ENCODE data around the gene RERE.
"Not testable (repeated sequence)": the region's sequence is repeated elsewhere in the genome, so short reads cannot be mapped to it uniquely, and the experiment has no call there.

Gene RERE

DNA sequence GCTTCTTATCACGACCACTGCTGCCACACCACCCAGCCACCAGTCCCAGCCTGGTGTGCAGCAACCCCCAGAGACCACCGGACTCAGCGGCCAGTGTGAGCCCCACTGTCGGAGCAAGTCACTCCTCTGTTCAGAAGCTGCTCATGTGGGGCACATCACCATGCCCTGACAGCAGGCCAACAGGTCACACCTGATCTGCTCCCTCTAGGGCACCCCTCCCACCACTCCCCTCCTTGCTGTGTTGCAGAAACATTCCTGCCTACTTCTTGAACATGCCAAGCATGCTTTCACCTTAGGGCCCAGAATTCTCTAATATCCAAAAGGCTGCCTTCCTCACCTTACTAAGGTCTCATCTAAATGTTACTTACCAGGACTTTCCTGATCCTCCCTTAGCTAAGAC lies 353.1 kb downstream of the RERE start:
- no peak for FAIRE-seq

DNA sequence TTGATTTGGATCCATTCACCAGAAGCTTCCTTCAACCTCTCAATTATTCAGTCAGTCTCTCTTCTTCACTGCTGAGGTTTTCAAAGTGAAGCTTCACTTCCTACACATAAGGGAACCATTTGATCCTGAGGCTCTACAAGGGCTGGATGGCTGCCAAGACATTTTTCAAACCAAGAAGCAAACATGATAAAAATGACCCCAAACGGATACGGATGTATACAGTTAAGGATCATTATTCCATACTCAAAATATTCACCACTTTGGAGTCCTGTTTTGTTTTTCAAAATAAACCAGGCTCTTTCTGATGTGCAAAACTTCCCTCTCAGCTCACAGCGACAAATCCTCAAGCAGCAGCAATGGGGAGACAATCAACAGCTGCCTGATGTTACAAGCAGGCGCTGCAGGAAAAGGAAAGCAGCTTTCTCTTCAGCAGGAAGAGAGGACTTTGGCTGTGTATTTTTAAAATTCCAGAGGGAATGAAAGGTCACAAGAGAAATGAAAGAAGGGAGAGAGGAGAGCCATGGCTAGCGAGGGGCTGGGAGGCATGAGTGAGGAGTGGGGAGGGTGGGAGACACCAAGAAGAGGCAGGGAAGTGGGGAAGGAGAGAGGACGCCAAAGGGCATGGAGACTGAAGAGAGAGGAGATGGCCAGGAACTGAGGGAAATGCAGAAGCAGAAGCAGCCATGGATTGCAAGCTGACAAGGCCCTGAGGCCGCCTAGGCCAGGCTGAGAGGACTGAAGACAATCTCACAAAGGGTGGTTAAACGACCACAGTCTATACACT lies 354.1 kb downstream of the RERE start:
- no peak for FAIRE-seq

DNA sequence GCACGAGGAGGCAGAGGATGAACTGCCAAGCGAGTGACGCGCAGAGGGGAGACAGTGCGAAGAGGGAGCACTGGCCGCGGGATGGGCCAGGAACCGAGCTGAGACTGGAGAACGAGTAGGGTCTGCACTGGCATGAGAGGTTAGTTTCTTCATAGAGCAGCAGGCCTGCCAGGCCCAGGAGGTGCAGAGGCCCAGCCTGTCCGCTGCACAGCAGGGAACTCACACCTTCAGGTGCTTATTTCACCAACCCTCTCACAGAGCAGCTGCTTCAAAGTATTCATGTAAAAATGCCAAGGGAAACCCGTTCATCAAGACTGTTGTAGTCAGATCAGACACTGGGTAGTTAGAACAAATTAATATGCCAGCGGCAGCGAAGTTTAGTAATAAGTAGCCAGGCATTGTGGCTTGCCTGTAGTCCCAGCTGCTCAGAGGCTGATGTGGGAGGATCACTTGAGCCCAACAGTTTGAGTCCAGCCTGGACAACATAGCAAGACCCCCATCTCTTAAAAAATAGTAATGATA lies 355.0 kb downstream of the RERE start:
- FAIRE-seq = no peak

DNA sequence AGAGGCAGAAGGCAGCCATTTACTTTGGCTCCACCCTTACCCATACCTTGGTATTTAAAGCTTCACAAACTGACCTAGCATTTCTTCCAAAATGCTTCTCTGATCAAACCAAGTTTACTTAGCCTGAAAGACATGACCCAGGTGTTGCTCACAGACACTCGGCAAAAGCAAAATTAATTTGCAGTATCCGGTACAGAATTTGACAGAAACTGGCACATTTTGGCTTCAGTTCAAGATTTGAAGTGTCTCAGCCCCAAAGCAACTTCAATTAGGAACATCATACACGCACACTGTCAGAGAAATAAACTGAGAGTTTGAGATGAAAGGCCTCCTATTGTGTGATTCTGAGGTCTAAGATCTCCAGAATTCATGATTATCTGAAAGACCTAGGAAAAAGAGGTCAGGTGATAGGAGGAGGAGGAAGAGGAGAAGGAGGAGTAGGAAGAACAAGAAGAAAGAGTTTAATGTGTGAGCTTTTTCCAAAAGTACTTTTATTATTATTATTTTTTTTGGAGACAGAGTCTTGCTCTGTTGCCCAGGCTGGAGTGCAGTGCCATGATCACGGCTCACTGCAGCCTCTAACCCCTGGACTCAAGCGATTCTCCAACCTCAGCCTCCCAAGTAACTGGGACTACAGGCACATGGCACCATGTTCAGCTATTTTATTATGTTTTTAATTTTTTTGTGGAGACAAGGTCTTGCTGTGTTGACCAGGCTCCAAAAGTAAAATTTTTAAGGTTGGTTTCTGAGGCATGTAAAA lies 355.9 kb downstream of the RERE start:
- FAIRE-seq = no peak

DNA sequence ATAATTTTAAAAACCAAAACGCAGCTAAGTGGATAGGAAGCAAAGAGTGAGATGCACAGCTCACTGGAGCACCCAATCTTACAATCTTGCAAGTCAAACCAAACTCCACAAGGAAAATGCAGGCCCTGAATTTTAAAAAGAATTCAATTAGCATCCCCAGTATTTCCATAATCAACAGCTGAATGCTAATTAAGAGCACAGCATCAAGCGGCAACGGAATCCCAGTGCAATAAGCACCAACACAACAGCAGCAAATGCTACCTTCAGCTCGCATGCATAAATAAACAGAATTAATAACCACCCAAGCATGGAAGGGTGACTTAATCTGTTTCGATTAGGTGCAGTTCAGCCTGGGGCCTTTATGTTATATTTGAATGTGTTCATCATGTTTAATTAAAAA lies 356.7 kb downstream of the RERE start:
- no peak for FAIRE-seq

DNA sequence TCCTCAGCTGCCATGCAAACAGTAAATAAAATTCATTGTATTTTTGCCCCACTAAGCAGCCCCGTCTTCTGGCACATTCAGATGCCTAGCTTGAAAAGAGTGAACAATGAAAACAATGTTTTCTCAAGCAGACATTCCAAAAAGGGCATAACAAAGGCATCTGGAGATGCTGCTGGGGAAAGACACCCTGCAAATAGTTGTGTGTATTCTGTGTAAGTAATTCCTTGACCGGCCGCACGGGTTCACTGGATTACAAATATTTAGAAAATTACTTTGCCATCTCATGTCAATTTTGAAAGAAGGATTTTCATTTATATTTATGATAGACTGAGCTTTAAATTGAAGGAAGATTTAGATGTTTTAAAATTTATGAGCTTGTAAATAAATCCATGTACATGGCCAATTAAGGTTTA lies 357.3 kb downstream of the RERE start:
- no peak for FAIRE-seq

DNA sequence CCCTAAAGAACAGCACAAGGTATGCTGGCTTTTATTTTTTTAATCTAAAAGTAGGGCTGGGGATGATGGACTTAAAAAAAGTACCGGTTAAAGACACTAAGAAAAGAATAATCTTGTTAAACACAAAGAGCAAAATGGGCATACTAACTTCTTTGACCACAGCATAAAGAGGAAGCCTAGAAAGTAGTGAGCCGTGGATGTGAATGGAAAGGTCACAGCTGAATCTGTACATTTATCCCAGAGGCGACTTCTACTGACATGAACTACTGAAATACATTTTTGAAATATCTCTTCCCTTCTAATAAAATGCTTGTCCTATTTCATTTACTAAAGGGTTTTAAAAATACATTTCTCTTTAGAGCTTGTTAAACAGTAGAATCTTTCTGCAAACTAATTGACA lies 358.8 kb downstream of the RERE start:
- FAIRE-seq = no peak

DNA sequence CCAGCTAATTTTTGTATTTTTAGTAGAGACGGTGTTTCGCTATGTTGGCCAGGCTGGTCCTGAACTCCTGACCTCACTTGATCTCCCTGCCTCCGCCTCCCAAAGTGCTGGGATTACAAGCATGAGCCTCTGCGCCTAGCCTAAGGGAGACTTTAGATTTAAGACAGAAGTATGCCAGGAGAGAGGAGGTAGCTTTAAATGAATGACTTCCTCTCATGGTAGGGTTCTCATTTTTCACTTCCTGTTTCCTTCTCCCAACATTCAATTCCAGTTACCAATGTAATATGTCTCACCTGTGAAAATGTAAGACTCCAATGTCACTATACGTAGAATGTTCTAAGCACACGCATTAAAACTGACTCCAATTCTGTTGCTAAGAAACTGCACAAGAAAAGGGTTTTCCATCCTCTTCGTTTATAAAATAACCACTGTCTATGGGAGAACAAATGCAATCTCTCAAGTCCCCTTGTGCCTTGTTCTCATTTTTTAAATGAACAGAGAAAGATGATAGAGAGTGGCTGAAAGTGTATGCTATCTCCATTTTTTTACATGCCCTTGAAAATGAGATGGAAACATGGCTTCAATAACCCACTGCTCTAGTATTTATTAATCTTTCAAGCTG lies 359.6 kb downstream of the RERE start:
- no peak for FAIRE-seq

DNA sequence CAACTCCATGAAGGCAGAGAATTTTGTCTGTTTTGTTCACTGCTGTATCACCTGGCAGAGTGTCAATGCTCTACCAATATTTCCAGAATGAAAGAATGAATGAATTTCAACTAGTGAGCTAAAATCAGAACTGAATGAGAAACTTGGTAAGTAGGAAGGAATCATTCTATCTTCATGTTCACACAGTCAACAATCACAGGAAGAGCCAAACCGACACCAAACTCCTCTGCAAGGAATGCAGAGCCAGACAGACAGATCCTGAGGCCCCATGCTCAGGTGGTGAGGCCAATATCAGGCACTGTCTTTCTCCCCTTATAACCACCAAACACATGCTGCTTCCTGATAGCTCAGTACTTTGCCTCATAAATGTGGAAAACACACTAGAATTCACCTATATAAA lies 360.4 kb downstream of the RERE start:
- FAIRE-seq = no peak

DNA sequence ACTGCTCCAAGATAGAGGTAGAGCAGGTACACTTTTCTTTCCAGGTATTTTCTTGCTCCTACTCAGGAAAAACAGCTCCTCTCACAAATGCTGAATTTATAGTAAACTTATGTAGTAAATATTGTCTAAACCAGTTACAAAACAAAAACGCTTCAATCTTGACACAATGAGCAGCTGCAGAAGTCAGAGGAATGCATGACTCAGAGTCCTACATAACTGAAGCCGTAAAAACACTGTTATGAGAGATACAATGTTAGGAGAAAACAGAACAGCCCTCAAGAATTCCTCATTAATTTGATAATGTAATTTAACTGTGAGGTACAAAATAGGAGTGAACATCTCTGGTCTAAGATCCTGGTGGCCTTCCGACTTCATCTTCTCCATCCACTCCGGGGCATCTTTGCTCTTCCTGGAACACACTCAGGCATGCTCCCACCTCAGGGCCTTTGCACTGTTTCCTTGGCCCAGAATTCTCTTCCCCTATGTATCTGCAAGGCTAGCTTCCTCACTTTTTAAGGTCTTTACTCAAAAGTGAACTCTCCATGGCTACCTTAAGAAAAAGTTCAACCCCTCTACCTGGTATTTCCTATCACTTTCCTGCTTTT lies 361.0 kb downstream of the RERE start:
- no peak for FAIRE-seq

DNA sequence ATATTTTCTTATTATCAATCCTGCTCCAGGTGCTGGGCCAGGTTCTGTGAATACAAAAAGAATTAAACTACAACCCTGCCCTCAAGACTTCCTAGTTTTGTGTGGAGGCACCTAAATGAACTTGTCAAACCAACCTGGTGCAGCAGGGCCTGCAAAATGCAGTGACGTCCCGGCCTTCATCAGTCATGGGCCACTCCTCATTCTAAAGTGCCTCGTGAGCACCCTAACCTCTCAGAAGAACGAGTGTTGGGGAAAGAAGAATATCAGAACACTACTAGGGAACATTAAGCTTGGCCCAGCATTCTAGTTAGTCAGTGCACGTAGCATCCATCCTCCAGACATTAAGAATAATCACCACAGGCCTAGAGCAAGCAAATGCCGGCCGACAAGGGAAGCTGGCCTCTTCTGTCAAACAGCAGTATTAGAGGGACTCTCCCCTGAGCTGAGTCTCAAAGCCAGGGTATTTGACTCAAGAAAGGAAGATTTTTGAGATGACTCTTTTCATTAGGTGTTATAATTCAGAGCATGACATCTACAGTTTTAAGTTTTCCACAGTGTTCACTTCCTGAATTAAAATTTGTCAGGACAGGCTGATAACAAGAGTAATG lies 361.6 kb downstream of the RERE start:
- no peak for FAIRE-seq

DNA sequence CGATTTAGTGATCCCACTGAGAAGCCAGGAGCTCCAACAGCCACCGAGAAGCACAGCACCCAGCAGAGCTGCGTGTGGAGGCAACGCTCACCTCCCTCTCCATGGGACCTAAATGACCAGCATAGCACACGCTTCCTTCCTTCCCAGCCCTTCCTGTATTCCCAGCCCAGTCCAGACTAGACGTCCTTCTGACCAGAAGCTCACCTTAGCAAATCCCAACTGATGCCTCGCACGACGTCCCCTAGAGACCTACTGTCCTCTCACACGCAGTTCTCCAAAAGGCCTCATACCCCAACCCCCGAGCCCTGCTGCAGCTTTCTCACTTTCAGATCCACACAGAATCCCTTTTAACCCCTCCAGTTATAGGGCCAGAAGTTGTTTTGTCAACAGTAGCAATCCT lies 367.1 kb downstream of the RERE start:
- no peak for FAIRE-seq

DNA sequence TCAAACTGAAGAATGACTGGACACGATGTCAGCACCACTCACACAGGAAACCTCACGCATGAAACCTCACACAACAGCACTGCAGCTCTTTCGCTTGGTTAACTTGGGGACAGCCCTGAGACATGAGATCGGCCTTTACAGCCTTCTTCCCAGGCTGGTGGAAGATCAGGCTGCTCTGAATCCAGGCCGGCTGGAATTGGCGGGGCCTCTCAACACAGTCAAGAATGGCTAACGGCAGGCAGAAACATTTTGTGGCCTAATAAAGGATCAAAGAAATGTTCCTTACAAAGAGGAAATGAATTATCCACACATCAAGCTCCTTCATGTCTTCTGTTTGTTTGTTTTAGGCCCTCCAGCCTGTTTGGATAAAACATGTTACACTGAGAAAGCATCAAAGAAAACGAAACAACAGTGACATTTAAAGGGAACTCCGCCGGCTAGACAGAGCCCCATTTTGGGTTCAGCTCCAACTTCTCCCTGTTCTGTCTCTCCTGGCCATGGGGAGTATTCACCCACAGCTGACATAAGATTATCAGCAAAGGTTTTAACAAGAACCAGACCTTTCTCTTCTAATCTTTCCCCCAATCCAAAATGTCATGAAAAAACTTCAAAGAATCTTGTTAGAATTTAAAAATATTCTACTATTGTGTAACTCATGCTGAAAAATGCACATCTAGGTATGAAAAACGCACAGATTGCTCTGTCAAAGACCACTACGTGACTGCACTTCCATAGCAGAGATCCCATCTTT lies 368.4 kb downstream of the RERE start:
- FAIRE-seq = no peak

DNA sequence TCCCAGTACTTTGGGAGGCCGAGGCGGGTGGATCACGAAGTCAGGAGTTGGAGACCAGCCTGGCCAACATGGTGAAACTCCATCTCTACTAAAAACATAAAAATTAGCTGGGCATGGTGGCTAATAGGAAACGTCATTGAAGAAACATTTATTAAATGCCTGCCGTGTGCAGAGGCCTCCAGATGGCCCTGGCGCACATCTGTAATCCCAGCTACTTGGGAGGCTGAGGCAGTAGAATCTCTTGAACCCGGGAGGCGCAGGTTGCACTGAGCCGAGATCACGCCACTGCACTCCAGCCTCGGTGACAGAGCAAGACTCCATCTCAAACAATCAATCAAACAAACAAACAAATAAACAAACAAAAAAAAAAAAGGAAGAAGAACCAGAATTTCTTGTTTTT lies 368.9 kb downstream of the RERE start:
- FAIRE-seq = not testable (repeated sequence)

DNA sequence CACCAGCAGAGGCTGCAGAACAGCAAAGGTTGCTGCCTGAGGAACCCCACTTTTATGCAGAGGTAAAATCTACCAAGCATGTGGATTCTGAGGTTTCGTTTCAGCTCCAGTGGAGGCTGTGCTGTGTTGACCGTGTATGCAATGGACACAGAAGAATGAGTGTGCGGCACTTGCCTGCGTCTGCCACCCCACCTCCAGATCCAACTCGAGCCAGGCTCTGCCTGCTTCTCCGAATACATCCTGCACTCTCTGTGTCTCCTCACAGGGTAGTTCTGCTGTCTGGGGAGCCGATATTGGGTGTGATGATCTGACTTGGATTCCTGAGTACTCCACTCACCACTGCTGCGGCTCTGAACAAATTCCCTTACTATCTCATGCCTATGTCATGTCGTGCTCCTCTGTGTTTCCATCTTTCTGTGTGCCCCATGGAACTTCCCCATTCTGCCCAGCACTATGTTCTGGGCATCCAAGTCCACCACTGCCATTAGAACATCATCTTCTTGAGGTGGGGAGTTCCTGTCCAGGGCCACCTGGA lies 369.8 kb downstream of the RERE start:
- no peak for FAIRE-seq

DNA sequence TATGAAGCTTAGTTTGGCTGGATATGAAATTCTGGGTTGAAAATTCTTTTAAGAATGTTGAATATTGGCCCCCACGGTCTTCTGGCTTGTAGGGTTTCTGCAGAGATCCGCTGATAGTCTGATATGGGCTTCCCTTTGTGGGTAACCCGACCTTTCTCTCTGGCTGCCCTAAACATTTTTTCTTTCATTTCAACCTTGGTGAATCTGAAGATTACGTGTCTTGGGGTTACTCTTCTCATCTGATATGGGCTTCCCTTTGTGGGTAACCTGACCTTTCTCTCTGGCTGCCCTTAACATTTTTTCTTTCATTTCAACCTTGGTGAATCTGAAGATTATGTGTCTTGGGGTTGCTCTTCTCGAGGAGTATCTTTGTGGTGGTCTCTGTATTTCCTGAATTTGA lies 371.3 kb downstream of the RERE start:
- not testable (repeated sequence) for FAIRE-seq

DNA sequence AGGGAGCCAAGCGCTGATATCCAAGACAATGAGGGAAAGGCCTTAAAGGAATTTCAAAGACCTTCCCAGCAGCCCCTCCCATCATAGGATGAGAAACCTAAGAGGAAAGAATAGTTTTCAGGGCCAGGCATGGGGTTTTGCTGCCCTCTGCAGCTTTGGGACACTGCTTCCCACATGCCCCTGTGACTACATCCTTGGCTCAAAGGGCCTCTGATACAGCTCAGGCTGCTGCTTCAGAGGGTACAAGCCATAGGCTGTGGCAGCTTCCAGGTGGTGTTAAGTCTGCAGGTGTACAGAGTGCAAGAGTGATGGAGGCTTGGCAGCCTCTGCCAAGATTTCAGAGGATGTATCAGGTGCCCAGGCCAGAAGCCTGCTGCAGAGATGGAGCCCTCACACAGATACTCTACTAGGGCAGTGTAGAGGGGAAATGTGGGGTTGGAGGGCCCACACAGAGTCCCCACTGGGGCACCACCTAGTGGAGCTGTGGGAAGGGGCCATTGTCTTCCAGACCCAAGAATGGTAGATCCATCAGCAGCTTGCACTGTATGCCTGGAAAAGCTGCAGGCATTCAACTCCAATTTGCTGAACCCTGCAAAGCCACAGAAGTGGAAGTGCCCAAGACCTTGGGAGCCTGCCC lies 373.8 kb downstream of the RERE start:
- FAIRE-seq = no peak

DNA sequence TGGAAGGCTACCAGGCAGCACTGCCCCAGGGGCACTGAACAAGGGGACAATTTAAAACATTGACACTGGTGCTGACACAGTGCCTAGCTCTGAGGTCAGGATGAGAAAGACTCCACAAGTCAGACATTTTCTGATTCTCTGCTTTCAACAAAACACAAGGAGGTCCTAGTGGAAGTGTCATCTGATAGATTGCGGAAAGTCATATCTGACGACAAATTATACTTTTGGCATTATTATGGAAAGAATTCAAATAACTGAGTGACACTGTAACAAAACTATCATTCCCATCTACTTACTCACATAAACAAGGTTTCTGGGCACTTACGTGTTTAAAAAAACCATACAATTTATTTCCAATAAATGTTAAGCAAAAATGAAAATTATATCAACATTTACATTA lies 376.0 kb downstream of the RERE start:
- FAIRE-seq = no peak

DNA sequence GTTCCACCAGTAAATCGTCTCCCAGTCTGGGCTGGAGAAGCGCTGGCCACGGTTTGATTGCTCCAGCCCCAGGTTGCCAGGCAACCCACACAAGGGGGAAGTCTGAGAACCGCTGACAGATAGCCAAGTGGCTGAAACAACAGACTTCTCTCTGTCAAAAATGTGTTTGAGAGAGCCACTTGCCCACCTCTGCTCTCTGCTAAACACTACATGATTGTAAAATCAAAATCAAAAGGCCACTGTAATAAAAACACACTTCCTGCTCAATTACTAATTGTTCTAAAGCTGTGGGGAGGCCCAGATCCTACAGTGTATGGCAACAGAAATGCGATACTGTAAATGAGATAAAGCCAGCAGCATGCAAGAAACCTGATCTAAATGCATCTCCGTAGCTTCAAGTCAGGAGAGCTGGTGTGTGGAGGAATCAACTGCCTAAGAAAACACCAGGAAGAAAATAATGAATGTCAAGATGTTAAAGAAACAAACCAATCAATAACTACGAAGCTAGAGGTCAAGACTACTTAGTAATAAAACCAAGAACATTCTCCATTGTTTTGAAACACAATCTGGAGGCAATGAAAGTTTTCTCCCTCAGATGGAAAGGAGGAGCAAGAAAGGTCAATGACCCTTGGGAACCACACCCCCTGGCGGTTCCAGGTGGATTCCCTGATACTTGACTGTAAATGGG lies 378.3 kb downstream of the RERE start:
- no peak for FAIRE-seq

DNA sequence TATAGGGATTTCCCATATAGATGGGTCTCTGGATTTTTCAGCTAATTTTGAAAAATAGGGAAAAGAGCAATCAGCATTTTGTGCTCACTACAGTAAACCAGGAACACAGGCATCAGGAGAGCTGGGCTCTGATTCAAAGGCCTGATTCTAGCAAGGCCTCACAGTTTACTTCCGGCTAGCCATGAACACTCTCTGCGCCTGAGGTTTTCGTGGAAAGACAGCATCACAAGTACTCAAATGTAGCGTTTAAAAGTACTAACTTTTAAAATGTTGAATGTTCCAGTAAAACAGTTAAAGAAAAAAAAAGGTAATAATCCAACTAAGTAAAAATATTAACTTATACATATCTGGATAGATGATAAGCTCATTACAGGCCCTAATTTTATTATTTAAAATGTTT lies 379.0 kb downstream of the RERE start:
- no peak for FAIRE-seq

DNA sequence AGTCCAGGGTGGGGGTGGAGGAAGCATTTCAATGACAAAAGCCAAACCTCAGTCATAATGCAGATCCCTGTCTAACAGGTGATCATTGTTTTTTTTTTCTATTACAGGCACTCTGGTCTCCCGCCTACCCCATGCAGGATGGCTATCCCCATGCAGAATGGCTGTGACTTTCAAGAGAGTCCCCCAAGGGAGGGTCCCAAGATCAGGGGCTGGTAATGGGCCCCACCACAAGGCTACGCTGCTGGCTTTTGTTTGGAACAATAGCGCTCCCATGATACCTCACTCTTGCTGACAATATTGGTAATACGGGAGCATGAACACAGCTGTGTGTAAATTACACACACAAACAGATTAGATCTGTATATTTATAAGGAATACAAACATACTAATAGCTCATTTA lies 380.1 kb downstream of the RERE start:
- no peak for FAIRE-seq

Data from colon (tissue), 2 donors.